Measurements from ENCODE around the gene NKD1.

NKD1 gene

DNA sequence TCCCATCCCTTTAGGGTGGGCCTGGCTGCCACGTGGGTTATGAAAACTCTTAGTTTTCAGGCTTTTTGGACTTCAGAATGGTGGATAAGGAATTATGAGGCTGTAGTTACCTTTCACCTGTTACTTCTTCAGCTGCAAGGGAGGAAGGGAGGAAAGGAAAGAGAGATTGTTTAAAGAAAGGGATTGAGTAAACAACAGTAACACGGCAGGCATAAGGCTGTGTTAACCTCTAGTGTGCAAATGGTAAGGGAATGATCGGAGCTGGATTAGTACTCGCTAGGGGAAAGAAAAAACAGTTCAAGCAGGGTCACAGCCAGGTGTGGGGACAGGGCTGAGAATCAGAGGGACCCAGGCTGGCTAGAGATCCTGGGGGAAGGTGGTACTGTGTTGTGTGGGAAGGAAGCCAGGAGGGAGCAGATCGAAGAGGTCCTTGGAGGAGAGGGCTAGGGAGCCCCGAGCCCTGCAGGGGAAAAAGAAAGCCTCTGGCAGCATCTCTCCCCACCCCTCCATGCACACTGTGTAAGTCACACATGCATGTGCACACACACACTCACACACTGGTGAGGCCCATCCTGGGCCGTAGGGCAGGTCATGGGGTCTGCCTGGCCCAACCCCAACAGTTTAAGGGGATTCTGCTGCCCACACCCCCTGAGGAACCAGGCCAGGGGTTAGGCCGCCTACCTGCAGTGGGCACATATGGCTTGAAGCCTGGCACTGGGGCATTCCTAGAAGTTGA, 83.2 kb downstream of the NKD1 start:
- no peaks in the 10 kb centered on the region for H3K9me3 ChIP-seq (ENCODE audit: control insufficient read depth in 1 of 2, low read length in 2 of 2)
- no peak overlapping the region for H3K4me3 ChIP-seq (ENCODE audit: low read depth in 1 of 2, low read length in 2 of 2)
- H3K36me3 ChIP-seq (ENCODE audit: control insufficient read depth in 1 of 2, insufficient read depth in 2 of 2, low read length in 2 of 2): peaks cover 0 to 8% of the 10 kb centered on the region in 2 donors
- peaks cover 11 to 18% of the 10 kb centered on the region in 2 donors for H3K4me1 ChIP-seq (ENCODE audit: control insufficient read depth in 1 of 2, insufficient read depth in 2 of 2, low read length in 2 of 2)
- no peaks in the 10 kb centered on the region for H3K27me3 ChIP-seq (ENCODE audit: low read depth, low read length)
- H3K27ac ChIP-seq (ENCODE audit: low read length): no peak overlapping the region

DNA sequence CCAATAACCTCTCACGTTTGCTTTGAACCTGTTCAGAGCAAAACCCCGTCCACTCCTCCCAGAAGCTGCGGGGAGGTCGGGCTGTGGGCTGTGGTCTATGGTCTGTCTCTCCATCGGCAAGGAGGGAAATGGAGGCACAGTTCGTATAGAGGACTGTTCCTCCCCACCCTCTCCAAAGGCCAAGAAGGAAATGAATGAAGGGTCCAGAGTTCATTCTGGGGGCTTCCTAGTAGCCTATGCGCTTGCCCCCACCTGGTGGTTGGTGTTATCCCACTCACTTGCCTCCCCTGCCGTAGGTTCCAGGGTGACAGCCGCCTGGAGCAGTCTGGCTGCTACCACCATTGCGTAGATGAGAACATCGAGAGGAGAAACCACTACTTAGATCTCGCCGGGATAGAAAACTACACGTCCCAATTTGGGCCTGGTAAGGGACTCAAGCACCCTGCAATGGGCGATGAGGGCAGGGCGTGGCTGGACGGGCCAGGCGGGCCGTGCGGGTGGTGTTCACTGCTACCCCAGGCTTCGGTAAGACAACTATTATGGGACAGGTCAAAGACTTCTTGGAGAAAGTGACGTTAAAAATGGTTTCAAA, 83.9 kb downstream of the NKD1 start:
- Histone ChIP-seq H3K36me3 (ENCODE audit: control insufficient read depth in 1 of 2, insufficient read depth in 2 of 2, low read length in 2 of 2) (peaks cover 0 to 8% of the 10 kb centered on the region in 2 donors), H3K4me1 (ENCODE audit: control insufficient read depth in 1 of 2, insufficient read depth in 2 of 2, low read length in 2 of 2) (peaks cover 4 to 11% of the 10 kb centered on the region in 2 donors), H3K27ac (ENCODE audit: low read length) (no peak overlapping the region), H3K4me3 (ENCODE audit: low read depth in 1 of 2, low read length in 2 of 2) (no peak overlapping the region), H3K9me3 (ENCODE audit: control insufficient read depth in 1 of 2, low read length in 2 of 2) (no peaks in the 10 kb centered on the region), H3K27me3 (ENCODE audit: low read depth, low read length) (no peaks in the 10 kb centered on the region)

DNA sequence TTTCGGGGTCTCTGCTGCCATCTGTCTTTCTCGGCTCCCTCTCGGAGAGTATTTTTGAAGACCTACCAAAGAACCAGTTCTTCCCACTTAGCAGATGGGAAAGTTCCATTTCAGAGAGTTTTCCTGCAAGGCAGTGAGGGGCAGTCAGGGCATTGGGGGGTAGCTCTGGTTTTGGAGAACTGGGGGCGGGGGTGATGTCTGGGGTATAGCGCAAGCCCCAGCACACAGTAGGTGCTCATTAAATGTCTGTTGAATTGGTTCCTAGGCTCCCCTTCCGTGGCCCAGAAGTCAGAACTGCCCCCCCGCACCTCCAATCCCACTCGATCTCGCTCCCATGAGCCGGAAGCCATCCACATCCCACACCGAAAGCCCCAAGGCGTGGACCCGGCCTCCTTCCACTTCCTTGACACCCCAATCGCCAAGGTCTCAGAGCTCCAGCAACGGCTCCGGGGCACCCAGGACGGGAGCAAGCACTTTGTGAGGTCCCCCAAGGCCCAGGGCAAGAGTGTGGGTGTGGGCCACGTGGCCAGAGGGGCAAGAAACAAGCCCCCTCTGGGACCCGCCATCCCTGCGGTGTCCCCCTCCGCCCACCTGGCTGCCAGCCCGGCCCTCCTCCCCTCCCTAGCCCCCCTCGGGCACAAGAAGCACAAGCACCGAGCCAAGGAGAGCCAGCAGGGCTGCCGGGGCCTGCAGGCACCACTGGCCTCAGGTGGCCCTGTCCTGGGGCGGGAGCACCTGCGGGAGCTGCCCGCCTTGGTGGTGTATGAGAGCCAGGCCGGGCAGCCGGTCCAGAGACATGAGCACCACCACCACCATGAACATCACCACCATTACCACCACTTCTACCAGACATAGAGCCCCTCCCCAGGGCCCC, 85.0 kb downstream of the NKD1 start:
- H3K4me3 ChIP-seq (ENCODE audit: low read depth in 1 of 2, low read length in 2 of 2): no peak overlapping the region
- H3K36me3 ChIP-seq (ENCODE audit: control insufficient read depth in 1 of 2, insufficient read depth in 2 of 2, low read length in 2 of 2): peaks cover 0 to 8% of the 10 kb centered on the region in 2 donors
- H3K9me3 ChIP-seq (ENCODE audit: control insufficient read depth in 1 of 2, low read length in 2 of 2): no peaks in the 10 kb centered on the region
- H3K27ac ChIP-seq (ENCODE audit: low read length): no peak overlapping the region
- H3K27me3 ChIP-seq (ENCODE audit: low read depth, low read length): no peaks in the 10 kb centered on the region
- H3K4me1 ChIP-seq (ENCODE audit: control insufficient read depth in 1 of 2, insufficient read depth in 2 of 2, low read length in 2 of 2): peaks cover 0 to 5% of the 10 kb centered on the region in 2 donors

DNA sequence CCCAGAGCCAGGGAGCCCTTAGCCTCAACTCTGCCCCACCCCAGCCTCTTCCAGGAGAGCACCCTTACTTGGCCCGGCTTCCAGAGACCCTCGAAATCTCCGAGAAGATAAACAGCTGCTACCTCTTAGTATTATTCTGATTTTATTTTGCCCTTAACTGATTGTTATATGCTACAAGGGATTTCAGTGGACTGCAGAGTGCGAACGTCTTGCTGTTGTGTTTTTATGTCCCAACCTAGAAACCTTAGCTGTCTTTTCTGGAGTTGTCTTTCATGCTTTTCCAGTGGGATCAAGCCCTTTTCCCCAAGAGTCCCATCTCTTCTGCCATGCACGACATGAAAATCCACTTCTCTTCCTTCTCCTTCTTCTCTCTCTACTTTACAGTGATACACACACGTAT, 85.9 kb downstream of the NKD1 start:
- Histone ChIP-seq H3K4me1 (ENCODE audit: control insufficient read depth in 1 of 2, insufficient read depth in 2 of 2, low read length in 2 of 2) (peaks cover 0 to 5% of the 10 kb centered on the region in 2 donors), H3K36me3 (ENCODE audit: control insufficient read depth in 1 of 2, insufficient read depth in 2 of 2, low read length in 2 of 2) (peaks cover 0 to 8% of the 10 kb centered on the region in 2 donors), H3K27ac (ENCODE audit: low read length) (no peak overlapping the region), H3K27me3 (ENCODE audit: low read depth, low read length) (no peaks in the 10 kb centered on the region), H3K4me3 (ENCODE audit: low read depth in 1 of 2, low read length in 2 of 2) (no peak overlapping the region), H3K9me3 (ENCODE audit: control insufficient read depth in 1 of 2, low read length in 2 of 2) (no peaks in the 10 kb centered on the region)

DNA sequence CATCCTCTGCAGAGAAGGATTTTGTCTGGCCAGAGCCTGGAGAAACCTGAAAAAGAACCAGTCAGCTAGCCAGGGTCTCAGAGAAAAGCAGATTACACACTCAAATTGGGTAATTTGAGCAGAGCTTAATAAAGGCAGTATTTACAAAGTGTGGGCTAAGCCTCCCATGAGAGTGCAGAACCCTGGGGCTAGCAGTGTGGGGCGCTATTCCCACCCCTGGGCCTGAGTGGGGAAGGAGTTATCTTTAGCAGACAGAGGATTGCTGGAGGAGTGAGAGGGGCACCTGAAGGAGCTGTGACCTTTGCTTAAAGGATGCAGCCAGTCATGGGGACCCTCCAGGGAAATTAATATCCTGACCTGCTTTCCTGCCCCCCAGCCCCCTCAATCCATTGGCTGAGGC, 86.8 kb downstream of the NKD1 start:
- H3K27me3 ChIP-seq (ENCODE audit: low read depth, low read length): no peaks in the 10 kb centered on the region
- H3K4me3 ChIP-seq (ENCODE audit: low read depth in 1 of 2, low read length in 2 of 2): no peak overlapping the region
- peaks cover 0 to 8% of the 10 kb centered on the region in 2 donors for H3K36me3 ChIP-seq (ENCODE audit: control insufficient read depth in 1 of 2, insufficient read depth in 2 of 2, low read length in 2 of 2)
- no peaks in the 10 kb centered on the region for H3K9me3 ChIP-seq (ENCODE audit: control insufficient read depth in 1 of 2, low read length in 2 of 2)
- peaks cover 0 to 5% of the 10 kb centered on the region in 2 donors for H3K4me1 ChIP-seq (ENCODE audit: control insufficient read depth in 1 of 2, insufficient read depth in 2 of 2, low read length in 2 of 2)
- no peak overlapping the region for H3K27ac ChIP-seq (ENCODE audit: low read length)

DNA sequence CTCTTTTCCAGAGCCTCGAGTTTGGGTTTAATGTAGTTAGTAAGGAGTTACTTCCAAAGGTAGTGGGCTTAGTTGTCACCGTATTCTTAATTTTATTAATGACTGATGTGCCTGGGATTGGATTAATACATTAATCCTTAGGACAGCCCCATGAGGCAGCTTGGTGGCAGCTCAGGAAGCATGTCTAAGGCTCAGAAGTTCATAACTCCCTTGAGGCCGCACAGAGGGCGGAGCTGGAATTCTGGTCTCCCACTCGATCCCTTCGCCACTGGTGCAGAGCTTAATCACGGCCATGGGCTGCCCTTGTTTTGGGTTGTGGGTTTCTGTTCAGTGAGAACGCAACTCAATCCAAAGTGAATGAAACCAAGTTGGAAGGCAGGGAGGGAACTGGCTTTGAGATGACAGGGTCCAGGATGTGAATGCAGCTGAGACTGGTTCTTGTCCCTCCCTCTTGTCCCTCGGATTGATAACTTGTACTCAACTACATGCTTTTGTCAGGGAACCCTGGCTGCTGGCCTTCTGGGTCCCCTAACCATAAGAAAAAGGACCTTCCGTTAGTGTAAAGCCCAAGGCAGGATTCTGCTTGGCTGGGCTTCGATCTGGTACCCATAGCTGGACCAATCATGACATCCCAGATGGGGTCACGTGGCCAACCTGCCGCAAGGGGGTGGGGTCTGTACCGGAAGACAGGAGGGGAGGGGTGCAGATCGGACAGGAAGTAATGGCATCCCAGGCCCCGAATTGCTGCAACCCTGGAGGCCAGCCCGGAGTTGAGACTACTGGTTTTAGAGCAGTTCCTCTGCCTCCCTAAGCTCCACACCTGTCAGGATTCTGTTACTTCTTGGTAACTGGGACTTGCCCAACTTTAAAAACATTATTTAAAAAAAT, 87.6 kb downstream of the NKD1 start:
- H3K27ac ChIP-seq (ENCODE audit: low read length): no peak overlapping the region
- peaks cover 0 to under 1% of the 10 kb centered on the region in 2 donors for H3K4me1 ChIP-seq (ENCODE audit: control insufficient read depth in 1 of 2, insufficient read depth in 2 of 2, low read length in 2 of 2)
- no peaks in the 10 kb centered on the region for H3K27me3 ChIP-seq (ENCODE audit: low read depth, low read length)
- H3K4me3 ChIP-seq (ENCODE audit: low read depth in 1 of 2, low read length in 2 of 2): no peak overlapping the region
- H3K36me3 ChIP-seq (ENCODE audit: control insufficient read depth in 1 of 2, insufficient read depth in 2 of 2, low read length in 2 of 2): peaks cover 0 to 8% of the 10 kb centered on the region in 2 donors
- no peaks in the 10 kb centered on the region for H3K9me3 ChIP-seq (ENCODE audit: control insufficient read depth in 1 of 2, low read length in 2 of 2)

DNA sequence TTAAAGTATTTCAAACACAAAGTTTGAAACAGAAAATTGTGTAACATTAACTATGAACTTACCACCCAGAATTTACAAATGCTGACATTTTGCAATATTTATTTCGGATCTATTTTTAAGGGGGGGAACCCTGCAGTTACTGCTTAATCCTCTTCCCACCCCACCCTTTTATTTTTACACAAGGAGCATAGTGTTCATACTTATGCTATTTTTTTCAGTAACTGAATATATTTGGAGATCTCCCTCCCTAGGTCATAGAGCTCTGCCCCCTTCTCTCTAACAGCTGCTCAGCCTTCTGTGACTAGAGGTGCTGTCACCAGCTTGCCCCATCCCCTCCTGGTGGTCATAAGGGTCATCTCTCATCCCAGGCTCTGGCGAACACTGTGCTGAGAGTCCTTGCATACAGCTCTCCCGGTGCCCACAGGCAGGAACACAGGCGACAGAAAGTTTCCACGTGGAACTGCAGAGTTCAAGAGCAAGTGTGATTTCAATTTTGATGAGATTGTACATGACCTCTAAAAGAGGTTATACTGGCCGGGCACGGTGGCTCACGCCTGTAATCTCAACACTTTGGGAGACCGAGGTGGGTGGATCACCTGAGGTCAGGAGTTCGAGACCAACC, 88.7 kb downstream of the NKD1 start:
- H3K27ac ChIP-seq (ENCODE audit: low read length): no peak overlapping the region
- H3K36me3 ChIP-seq (ENCODE audit: control insufficient read depth in 1 of 2, insufficient read depth in 2 of 2, low read length in 2 of 2): peaks cover 0 to 8% of the 10 kb centered on the region in 2 donors

DNA sequence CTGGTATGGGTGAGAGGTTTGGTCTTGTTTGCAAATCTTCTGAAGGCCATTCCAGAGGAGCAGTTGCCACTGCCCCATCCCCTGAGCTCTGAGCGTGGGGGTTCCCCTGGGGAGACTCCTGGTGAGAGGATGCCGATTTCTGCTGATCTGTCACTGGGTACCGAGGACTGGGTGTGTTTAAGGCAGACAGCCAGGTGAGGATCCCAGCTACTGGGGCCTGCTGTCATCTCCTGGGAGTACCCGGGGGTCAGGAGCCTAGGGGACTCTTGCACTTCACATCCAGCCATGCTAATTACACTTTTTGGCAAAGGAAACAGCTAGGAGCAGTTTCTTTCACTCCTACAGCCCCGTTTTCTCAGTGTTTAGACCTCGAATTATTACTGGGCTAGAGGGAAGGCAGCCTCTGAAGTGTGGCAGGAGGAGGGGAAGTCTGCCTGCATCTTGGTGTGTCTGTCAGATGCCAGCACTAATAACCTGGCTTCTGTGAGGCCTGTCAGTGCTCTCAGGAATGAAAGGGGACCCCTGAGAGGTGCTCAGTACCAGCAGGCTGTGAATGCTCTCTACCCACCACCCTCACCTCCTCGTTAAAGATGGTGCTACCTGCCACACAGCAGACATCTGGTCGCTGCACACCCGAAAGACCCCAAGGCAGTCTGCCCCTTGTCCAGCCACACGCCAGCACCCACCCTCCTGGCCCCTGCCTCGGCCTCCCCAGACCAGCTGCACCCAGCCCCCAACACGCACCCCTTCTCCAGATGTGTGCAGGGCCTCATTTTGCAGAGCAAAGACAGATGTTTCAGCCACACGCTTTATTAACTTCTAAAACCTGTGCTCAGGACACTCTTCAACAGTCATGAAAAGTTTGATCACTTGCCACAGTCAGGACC, 89.8 kb downstream of the NKD1 start:
- Histone ChIP-seq H3K4me3 (ENCODE audit: low read depth in 1 of 2, low read length in 2 of 2) (no peak overlapping the region), H3K27ac (ENCODE audit: low read length) (no peak overlapping the region), H3K9me3 (ENCODE audit: control insufficient read depth in 1 of 2, low read length in 2 of 2) (no peaks in the 10 kb centered on the region), H3K36me3 (ENCODE audit: control insufficient read depth in 1 of 2, insufficient read depth in 2 of 2, low read length in 2 of 2) (peaks cover 0 to 5% of the 10 kb centered on the region in 2 donors), H3K27me3 (ENCODE audit: low read depth, low read length) (no peaks in the 10 kb centered on the region), H3K4me1 (ENCODE audit: control insufficient read depth in 1 of 2, insufficient read depth in 2 of 2, low read length in 2 of 2) (no peaks in the 10 kb centered on the region)

More for the DNA sequence above, 88.7 kb downstream of the NKD1 start:
- H3K4me3 ChIP-seq (ENCODE audit: low read depth in 1 of 2, low read length in 2 of 2): no peak overlapping the region
- H3K9me3 ChIP-seq (ENCODE audit: control insufficient read depth in 1 of 2, low read length in 2 of 2): no peaks in the 10 kb centered on the region
- H3K4me1 ChIP-seq (ENCODE audit: control insufficient read depth in 1 of 2, insufficient read depth in 2 of 2, low read length in 2 of 2): no peaks in the 10 kb centered on the region
- no peaks in the 10 kb centered on the region for H3K27me3 ChIP-seq (ENCODE audit: low read depth, low read length)

DNA sequence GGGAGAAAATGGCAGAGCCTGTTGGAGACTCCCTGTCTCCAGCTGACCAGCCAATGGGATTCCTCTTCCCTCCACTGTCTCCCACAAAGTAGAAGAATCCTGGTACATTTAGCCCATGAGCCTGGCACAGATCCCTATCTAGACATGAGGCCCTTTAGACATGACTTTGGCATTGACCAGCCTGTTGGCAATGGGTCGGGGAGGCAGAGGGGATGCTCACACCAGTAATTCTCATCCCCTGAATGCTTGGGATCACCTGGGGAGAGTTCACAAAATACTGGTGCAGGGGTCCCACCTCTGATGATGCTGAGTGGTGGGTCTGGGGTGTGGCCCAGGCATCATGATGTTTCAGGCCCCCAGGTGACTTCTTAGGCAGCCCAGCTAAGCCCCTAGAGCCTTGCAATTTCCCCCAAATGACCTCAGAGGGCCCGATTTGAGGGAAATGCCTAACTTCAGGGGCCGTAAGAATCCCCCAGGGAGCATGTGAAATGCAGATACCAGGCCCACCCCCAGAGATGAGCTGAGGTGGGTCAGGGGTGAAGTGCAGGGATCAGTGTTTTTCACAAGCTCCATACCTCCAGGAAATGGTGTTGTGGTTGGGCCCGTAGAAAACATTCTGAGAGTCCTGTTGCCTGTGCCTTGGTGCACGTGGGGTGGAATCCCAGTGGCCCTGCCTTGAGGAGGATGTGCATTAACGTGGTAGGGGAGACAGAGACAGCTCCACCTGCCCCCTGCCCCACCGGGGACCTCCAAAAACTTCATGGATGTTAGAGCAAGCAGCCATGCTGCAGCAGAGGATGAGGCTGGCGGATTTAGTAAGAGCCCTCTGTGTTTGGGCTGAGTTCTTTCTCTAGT, 90.8 kb downstream of the NKD1 start:
- no peaks in the 10 kb centered on the region for H3K36me3 ChIP-seq (ENCODE audit: control insufficient read depth in 1 of 2, insufficient read depth in 2 of 2, low read length in 2 of 2)
- H3K4me1 ChIP-seq (ENCODE audit: control insufficient read depth in 1 of 2, insufficient read depth in 2 of 2, low read length in 2 of 2): no peaks in the 10 kb centered on the region
- no peak overlapping the region for H3K4me3 ChIP-seq (ENCODE audit: low read depth in 1 of 2, low read length in 2 of 2)
- no peaks in the 10 kb centered on the region for H3K27me3 ChIP-seq (ENCODE audit: low read depth, low read length)
- no peaks in the 10 kb centered on the region for H3K9me3 ChIP-seq (ENCODE audit: control insufficient read depth in 1 of 2, low read length in 2 of 2)
- H3K27ac ChIP-seq (ENCODE audit: low read length): no peak overlapping the region
